ENCODE data around the gene INPP4B. TPM values are rescaled to one million over a fixed set of nuclear protein-coding genes. Genes with fewer than 3 reads are reported as not detected.

The INPP4B gene
- total RNA-seq, 1 donor from 2014 or later = 16.8 TPM

- Mint-ChIP-seq H3K4me1 (ENCODE audit: low read depth) (peaks cover 28% of the 10 kb centered on the region), H3K36me3 (ENCODE audit: low read depth) (peaks cover 13% of the 10 kb centered on the region), H3K9me3 (no peaks in the 10 kb centered on the region), H3K4me3 (no peak overlapping the region), H3K27ac (no peak overlapping the region), H3K27me3 (ENCODE audit: insufficient read depth) (no peaks in the 10 kb centered on the region)
- intact Hi-C loops (cut with micrococcal nuclease) = no loop called here
- DNase-seq (ENCODE audit: low spot score) = no peak
These were observed 271.8 kb downstream of the INPP4B start for GRCh38 chr4:142574306-142574705.

- Mint-ChIP-seq H3K4me3 (no peak overlapping the region), H3K4me1 (ENCODE audit: low read depth) (peaks cover 46% of the 10 kb centered on the region), H3K27me3 (ENCODE audit: insufficient read depth) (no peaks in the 10 kb centered on the region), H3K9me3 (no peaks in the 10 kb centered on the region), H3K36me3 (ENCODE audit: low read depth) (peaks cover 7% of the 10 kb centered on the region), H3K27ac (no peak overlapping the region)
- no peak for DNase-seq (ENCODE audit: low spot score)
- intact Hi-C loops (cut with micrococcal nuclease) = no loop called here
These were observed 274.0 kb downstream of the INPP4B start for GRCh38 chr4:142572071-142572470.

GRCh38 chr4:142567620-142568451 lies 278.3 kb downstream of the INPP4B start:
- intact Hi-C loops (cut with micrococcal nuclease) = loop anchor here (1.0 to 5.0 kb wide), 14 partner anchors 129 to 1348 kb away; partner anchors contain the start of genes IL15, INPP4B, SMARCA5 and ZNF330
- Mint-ChIP-seq H3K9me3 (no peaks in the 10 kb centered on the region), H3K4me1 (ENCODE audit: low read depth) (peaks cover 77% of the 10 kb centered on the region), H3K27ac (peak overlapping the region; percentile 97), H3K36me3 (ENCODE audit: low read depth) (peaks cover 9% of the 10 kb centered on the region), H3K4me3 (peak overlapping the region; percentile 93), H3K27me3 (ENCODE audit: insufficient read depth) (no peaks in the 10 kb centered on the region)
- DNase-seq (ENCODE audit: low spot score) = no peak

GRCh38 chr4:142567199-142567598 lies 278.9 kb downstream of the INPP4B start:
- H3K4me1 Mint-ChIP-seq (ENCODE audit: low read depth) = peaks cover 76% of the 10 kb centered on the region
- no peaks in the 10 kb centered on the region for H3K9me3 Mint-ChIP-seq
- intact Hi-C loops (cut with micrococcal nuclease) = loop anchor here (1.0 to 5.0 kb wide), 13 partner anchors 130 to 1347 kb away; partner anchors contain the start of genes IL15, SMARCA5 and ZNF330
- no peaks in the 10 kb centered on the region for H3K27me3 Mint-ChIP-seq (ENCODE audit: insufficient read depth)
- peak; percentile 51 for DNase-seq (ENCODE audit: low spot score)
- peaks cover 8% of the 10 kb centered on the region for H3K36me3 Mint-ChIP-seq (ENCODE audit: low read depth)
- H3K27ac Mint-ChIP-seq = peak overlapping the region; percentile 97
- H3K4me3 Mint-ChIP-seq = peak overlapping the region; percentile 93

- Mint-ChIP-seq H3K4me1 (ENCODE audit: low read depth) (peaks cover 72% of the 10 kb centered on the region), H3K36me3 (ENCODE audit: low read depth) (peaks cover 8% of the 10 kb centered on the region), H3K4me3 (peak overlapping the region; percentile 93), H3K27me3 (ENCODE audit: insufficient read depth) (no peaks in the 10 kb centered on the region), H3K9me3 (no peaks in the 10 kb centered on the region), H3K27ac (peak overlapping the region; percentile 97)
- DNase-seq (ENCODE audit: low spot score) = no peak
- intact Hi-C loops (cut with micrococcal nuclease) = loop anchor here (1.0 to 5.0 kb wide), 13 partner anchors 131 to 1346 kb away; partner anchors contain the start of genes IL15, SMARCA5 and ZNF330
These were observed 279.3 kb downstream of the INPP4B start for GRCh38 chr4:142566777-142567176.

DNA sequence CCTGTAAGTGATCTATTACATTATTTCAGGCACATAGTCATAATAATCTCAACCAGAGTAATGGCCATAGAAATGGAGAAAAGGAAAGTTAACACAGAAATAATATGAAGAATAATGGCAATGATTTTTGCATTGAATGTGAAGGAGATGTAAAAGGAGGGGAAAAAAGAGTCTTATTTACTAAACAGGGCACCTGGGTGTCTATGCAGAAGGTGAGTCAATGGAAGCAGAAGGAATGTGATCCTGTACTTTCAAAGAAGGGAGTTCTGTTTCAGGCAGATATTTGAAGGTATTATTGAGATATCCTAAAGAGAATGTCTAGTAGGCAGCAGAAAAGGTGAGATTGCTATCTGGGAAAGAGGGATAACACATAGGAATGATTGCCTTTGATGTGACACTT lies 279.9 kb downstream of the INPP4B start:
- peaks cover 70% of the 10 kb centered on the region for H3K4me1 Mint-ChIP-seq (ENCODE audit: low read depth)
- peaks cover 8% of the 10 kb centered on the region for H3K36me3 Mint-ChIP-seq (ENCODE audit: low read depth)
- peak overlapping the region; percentile 97 for H3K27ac Mint-ChIP-seq
- H3K4me3 Mint-ChIP-seq = peak overlapping the region; percentile 93
- H3K27me3 Mint-ChIP-seq (ENCODE audit: insufficient read depth) = no peaks in the 10 kb centered on the region
- no peaks in the 10 kb centered on the region for H3K9me3 Mint-ChIP-seq
- no peak for DNase-seq (ENCODE audit: low spot score)
- intact Hi-C loops (cut with micrococcal nuclease) = loop anchor here (2.0 to 5.0 kb wide), 7 partner anchors 131 to 946 kb away; partner anchors contain the start of genes IL15 and SMARCA5

- no peaks in the 10 kb centered on the region for H3K27me3 Mint-ChIP-seq (ENCODE audit: insufficient read depth)
- peak; percentile 17 for DNase-seq (ENCODE audit: low spot score)
- H3K4me3 Mint-ChIP-seq = peak overlapping the region; percentile 93
- intact Hi-C loops (cut with micrococcal nuclease) = loop anchor here (1.0 to 5.0 kb wide), 8 partner anchors 9 to 947 kb away; partner anchors contain the start of genes IL15 and SMARCA5
- peaks cover 66% of the 10 kb centered on the region for H3K4me1 Mint-ChIP-seq (ENCODE audit: low read depth)
- H3K9me3 Mint-ChIP-seq = no peaks in the 10 kb centered on the region
- peak overlapping the region; percentile 97 for H3K27ac Mint-ChIP-seq
- H3K36me3 Mint-ChIP-seq (ENCODE audit: low read depth) = peaks cover 8% of the 10 kb centered on the region
These were observed 280.3 kb downstream of the INPP4B start for GRCh38 chr4:142565771-142566170.

DNA sequence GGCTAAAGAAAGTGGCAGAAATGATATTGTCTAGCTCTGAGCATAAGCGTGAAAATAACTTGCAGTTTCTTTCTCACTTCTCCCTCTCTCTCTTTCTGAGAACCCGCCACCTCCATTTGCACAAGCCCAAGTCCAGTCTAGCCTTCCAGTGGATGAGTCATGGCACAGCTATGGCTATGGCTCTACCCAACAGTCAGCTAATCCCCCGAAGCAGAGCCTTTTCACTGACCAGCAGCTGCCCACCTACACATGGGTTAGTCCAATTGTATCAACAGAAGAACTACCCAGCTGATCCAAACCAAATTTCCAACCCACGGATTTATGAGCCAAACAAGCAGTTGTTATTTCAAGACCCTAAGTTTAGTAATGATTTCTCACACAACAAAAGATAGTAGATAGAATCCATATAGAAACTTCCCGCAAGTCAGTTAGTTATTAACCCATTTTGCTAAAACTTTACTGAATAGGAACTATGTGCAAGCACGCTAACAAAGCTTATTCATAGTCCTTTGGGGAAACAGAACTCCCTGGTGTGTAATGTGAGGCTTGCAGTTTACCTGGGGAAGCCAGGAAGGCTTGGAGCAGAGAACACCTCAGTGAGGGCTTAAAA lies 282.3 kb downstream of the INPP4B start:
- peak overlapping the region; percentile 15 for H3K27ac Mint-ChIP-seq
- no peak for DNase-seq (ENCODE audit: low spot score)
- no peak overlapping the region for H3K4me3 Mint-ChIP-seq
- H3K4me1 Mint-ChIP-seq (ENCODE audit: low read depth) = peaks cover 52% of the 10 kb centered on the region
- intact Hi-C loops (cut with micrococcal nuclease) = no loop called here
- H3K27me3 Mint-ChIP-seq (ENCODE audit: insufficient read depth) = no peaks in the 10 kb centered on the region
- H3K9me3 Mint-ChIP-seq = no peaks in the 10 kb centered on the region
- peaks cover 7% of the 10 kb centered on the region for H3K36me3 Mint-ChIP-seq (ENCODE audit: low read depth)

- H3K27ac Mint-ChIP-seq = no peak overlapping the region
These were observed 286.1 kb downstream of the INPP4B start for GRCh38 chr4:142559986-142560385.

GRCh38 chr4:142558851-142559250 lies 287.2 kb downstream of the INPP4B start:
- intact Hi-C loops (cut with micrococcal nuclease) = no loop called here
- no peaks in the 10 kb centered on the region for H3K9me3 Mint-ChIP-seq
- H3K4me3 Mint-ChIP-seq = no peak overlapping the region
- no peaks in the 10 kb centered on the region for H3K27me3 Mint-ChIP-seq (ENCODE audit: insufficient read depth)
- peaks cover 2% of the 10 kb centered on the region for H3K36me3 Mint-ChIP-seq (ENCODE audit: low read depth)
- peaks cover 37% of the 10 kb centered on the region for H3K4me1 Mint-ChIP-seq (ENCODE audit: low read depth)
- no peak overlapping the region for H3K27ac Mint-ChIP-seq
- DNase-seq (ENCODE audit: low spot score) = no peak

More at GRCh38 chr4:142559986-142560385, 286.1 kb downstream of the INPP4B start:
- H3K9me3 Mint-ChIP-seq = no peaks in the 10 kb centered on the region
- H3K4me3 Mint-ChIP-seq = no peak overlapping the region
- H3K4me1 Mint-ChIP-seq (ENCODE audit: low read depth) = peaks cover 40% of the 10 kb centered on the region
- intact Hi-C loops (cut with micrococcal nuclease) = no loop called here
- no peak for DNase-seq (ENCODE audit: low spot score)
- no peaks in the 10 kb centered on the region for H3K27me3 Mint-ChIP-seq (ENCODE audit: insufficient read depth)
- H3K36me3 Mint-ChIP-seq (ENCODE audit: low read depth) = peaks cover 5% of the 10 kb centered on the region

GRCh38 chr4:142557239-142557801 lies 288.8 kb downstream of the INPP4B start:
- Mint-ChIP-seq H3K4me3 (peak overlapping the region; percentile 58), H3K36me3 (ENCODE audit: low read depth) (peaks cover 2% of the 10 kb centered on the region), H3K27me3 (ENCODE audit: insufficient read depth) (no peaks in the 10 kb centered on the region), H3K4me1 (ENCODE audit: low read depth) (peaks cover 37% of the 10 kb centered on the region), H3K9me3 (no peaks in the 10 kb centered on the region), H3K27ac (peak overlapping the region; percentile 70)
- DNase-seq (ENCODE audit: low spot score) = no peak
- intact Hi-C loops (cut with micrococcal nuclease) = no loop called here

GRCh38 chr4:142556570-142557238 lies 289.4 kb downstream of the INPP4B start:
- peaks cover 38% of the 10 kb centered on the region for H3K4me1 Mint-ChIP-seq (ENCODE audit: low read depth)
- DNase-seq (ENCODE audit: low spot score) = no peak
- H3K27me3 Mint-ChIP-seq (ENCODE audit: insufficient read depth) = no peaks in the 10 kb centered on the region
- no peaks in the 10 kb centered on the region for H3K9me3 Mint-ChIP-seq
- H3K27ac Mint-ChIP-seq = peak overlapping the region; percentile 70
- peak overlapping the region; percentile 58 for H3K4me3 Mint-ChIP-seq
- H3K36me3 Mint-ChIP-seq (ENCODE audit: low read depth) = peaks cover 2% of the 10 kb centered on the region
- intact Hi-C loops (cut with micrococcal nuclease) = loop anchor here (1.0 kb wide), 2 partner anchors 9 to 149 kb away; no protein-coding TSS in a partner anchor
